ENCODE measurements around the gene SLC4A7. TPM values are rescaled to one million over a fixed set of nuclear protein-coding genes. Genes with fewer than 3 reads are reported as not detected.

SLC4A7 gene
- total RNA-seq, 2 donors from 2014 or later = 11.2 to 20.2 TPM

- no peak overlapping the region for H3K9ac ChIP-seq (ENCODE audit: low read depth in 2 of 2, low read length in 2 of 2)
- no peak overlapping the region for H3K27ac ChIP-seq
- H3K36me3 ChIP-seq = no peaks in the 10 kb centered on the region
- TF ChIP-seq, protein P1, sequence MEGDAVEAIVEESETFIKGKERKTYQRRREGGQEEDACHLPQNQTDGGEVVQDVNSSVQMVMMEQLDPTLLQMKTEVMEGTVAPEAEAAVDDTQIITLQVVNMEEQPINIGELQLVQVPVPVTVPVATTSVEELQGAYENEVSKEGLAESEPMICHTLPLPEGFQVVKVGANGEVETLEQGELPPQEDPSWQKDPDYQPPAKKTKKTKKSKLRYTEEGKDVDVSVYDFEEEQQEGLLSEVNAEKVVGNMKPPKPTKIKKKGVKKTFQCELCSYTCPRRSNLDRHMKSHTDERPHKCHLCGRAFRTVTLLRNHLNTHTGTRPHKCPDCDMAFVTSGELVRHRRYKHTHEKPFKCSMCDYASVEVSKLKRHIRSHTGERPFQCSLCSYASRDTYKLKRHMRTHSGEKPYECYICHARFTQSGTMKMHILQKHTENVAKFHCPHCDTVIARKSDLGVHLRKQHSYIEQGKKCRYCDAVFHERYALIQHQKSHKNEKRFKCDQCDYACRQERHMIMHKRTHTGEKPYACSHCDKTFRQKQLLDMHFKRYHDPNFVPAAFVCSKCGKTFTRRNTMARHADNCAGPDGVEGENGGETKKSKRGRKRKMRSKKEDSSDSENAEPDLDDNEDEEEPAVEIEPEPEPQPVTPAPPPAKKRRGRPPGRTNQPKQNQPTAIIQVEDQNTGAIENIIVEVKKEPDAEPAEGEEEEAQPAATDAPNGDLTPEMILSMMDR (IDR thresholded peaks at IDR 0.05) = no peak
- intact Hi-C loops (cut with DNase I) = no loop called here
- H3K27me3 ChIP-seq = no peaks in the 10 kb centered on the region
- no peaks in the 10 kb centered on the region for H3K9me3 ChIP-seq
- no peak for DNase-seq
- no peak overlapping the region for H3K4me3 ChIP-seq
- H3K4me1 ChIP-seq = no peaks in the 10 kb centered on the region
Measured at GRCh38 chr3:27345959-27346865, 138.0 kb downstream of the SLC4A7 start.

GRCh38 chr3:27345493-27345892, 138.7 kb downstream of the SLC4A7 start:
- no peaks in the 10 kb centered on the region for H3K27me3 ChIP-seq
- peak; percentile 40 for DNase-seq
- H3K4me1 ChIP-seq = no peaks in the 10 kb centered on the region
- TF ChIP-seq, protein P1 (IDR thresholded peaks at IDR 0.05) = no peak
- no peaks in the 10 kb centered on the region for H3K9me3 ChIP-seq
- intact Hi-C loops (cut with DNase I) = no loop called here
- H3K36me3 ChIP-seq = no peaks in the 10 kb centered on the region
- no peak overlapping the region for H3K4me3 ChIP-seq
- H3K9ac ChIP-seq (ENCODE audit: low read depth in 2 of 2, low read length in 2 of 2) = no peak overlapping the region
- peak overlapping the region; percentile 19 for H3K27ac ChIP-seq

- Histone ChIP-seq H3K36me3 (no peaks in the 10 kb centered on the region), H3K9me3 (no peaks in the 10 kb centered on the region), H3K27me3 (no peaks in the 10 kb centered on the region), H3K9ac (ENCODE audit: low read depth in 2 of 2, low read length in 2 of 2) (no peak overlapping the region), H3K4me3 (no peak overlapping the region), H3K27ac (peak overlapping the region; percentile 19), H3K4me1 (no peaks in the 10 kb centered on the region)
- TF ChIP-seq, protein P1 (IDR thresholded peaks at IDR 0.05) = no peak
- DNase-seq = no peak
- intact Hi-C loops (cut with DNase I) = no loop called here
Measured at GRCh38 chr3:27345045-27345444, 139.1 kb downstream of the SLC4A7 start.

GRCh38 chr3:27344192-27344591, 140.0 kb downstream of the SLC4A7 start:
- H3K27ac ChIP-seq = no peak overlapping the region
- H3K36me3 ChIP-seq = no peaks in the 10 kb centered on the region
- H3K4me1 ChIP-seq = no peaks in the 10 kb centered on the region
- H3K4me3 ChIP-seq = no peak overlapping the region
- no peaks in the 10 kb centered on the region for H3K27me3 ChIP-seq
- intact Hi-C loops (cut with DNase I) = no loop called here
- TF ChIP-seq, protein P1 (IDR thresholded peaks at IDR 0.05) = no peak
- H3K9me3 ChIP-seq = no peaks in the 10 kb centered on the region
- no peak for DNase-seq
- H3K9ac ChIP-seq (ENCODE audit: low read depth in 2 of 2, low read length in 2 of 2) = no peak overlapping the region

DNA sequence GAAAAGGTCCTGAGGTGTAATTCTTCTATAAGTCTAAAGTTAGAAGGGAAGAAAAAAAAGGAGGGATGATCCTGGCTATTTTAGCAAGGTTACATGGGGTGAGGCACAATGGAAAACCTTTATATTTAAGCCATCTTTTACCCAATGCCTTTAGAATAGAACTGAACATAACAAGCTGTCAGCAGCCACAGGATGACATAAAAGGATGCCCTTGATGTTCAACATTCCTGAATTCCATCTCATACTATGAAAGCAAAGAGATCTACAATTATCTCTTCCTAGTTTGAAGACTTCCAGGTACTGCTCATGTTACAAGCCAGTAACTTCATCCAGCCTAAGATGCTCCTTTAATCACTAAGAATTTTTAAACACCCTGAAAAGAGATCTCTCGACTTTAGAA, 141.9 kb downstream of the SLC4A7 start:
- no peak overlapping the region for H3K9ac ChIP-seq (ENCODE audit: low read depth in 2 of 2, low read length in 2 of 2)
- H3K27ac ChIP-seq = no peak overlapping the region
- intact Hi-C loops (cut with DNase I) = no loop called here
- no peaks in the 10 kb centered on the region for H3K4me1 ChIP-seq
- TF ChIP-seq, protein P1 (IDR thresholded peaks at IDR 0.05) = no peak
- no peaks in the 10 kb centered on the region for H3K9me3 ChIP-seq
- H3K36me3 ChIP-seq = no peaks in the 10 kb centered on the region
- H3K4me3 ChIP-seq = no peak overlapping the region
- no peak for DNase-seq
- no peaks in the 10 kb centered on the region for H3K27me3 ChIP-seq

Measured in colonic mucosa (tissue), 4 donors.